Measurements from ENCODE around the gene HERPUD1. TPM values are rescaled to one million over a fixed set of nuclear protein-coding genes. Genes with fewer than 3 reads are reported as not detected.

HERPUD1 gene
- total and polyA plus RNA-seq, 2 of the 13 experiments (the other 11 are each of a cell fraction or from before 2014, with no cell fraction given) = 96.2 to 323 TPM

DNA sequence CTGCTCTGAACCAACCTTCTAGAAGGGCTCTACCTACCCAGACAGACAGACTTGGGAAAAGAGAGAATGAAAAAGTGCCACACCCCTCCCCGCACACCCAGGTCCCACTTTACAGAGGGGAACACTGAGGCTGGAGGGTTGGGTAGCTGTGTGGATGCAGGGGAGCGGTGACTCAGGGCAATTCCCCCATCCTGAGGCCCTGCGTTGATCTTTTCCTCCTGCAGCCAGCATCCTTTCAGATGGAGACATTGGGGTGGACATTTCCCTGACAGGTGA lies 39.8 kb downstream of the HERPUD1 start:
- H4K20me1 ChIP-seq (ENCODE audit: insufficient read depth, low read length) = no peaks in the 10 kb centered on the region
- ChIA-PET POLR2A (interaction anchor here (1.4 to 2.3 kb wide), 3 partner anchors 11 to 40 kb away, joined by 3 to 8 read pairs (median 4); partner anchors contain the start of gene HERPUD1), CTCF (ENCODE audit: low intra/inter-chr PET ratio, low total read pairs) (no interaction called here)
- H3K27me3 ChIP-seq (ENCODE audit: control insufficient read depth in 1 of 2, insufficient read depth in 2 of 2, low read length in 2 of 2) = peaks cover 0 to 16% of the 10 kb centered on the region in 2 experiments; a peak in 1 of 5 replicates
- no peak overlapping the region for H3K9ac ChIP-seq (ENCODE audit: insufficient read depth, low read depth, low read length)
- H3K27ac ChIP-seq (ENCODE audit: extremely low read length, insufficient read depth, low read length) = no peak overlapping the region
- in situ Hi-C loops (cut with HindIII; ENCODE audit: extremely low pct_ligation_motif_present, low pct_unique_long_range_greater_than_20kb) = no loop called here
- no peak for FAIRE-seq
- no peak for DNase-seq (ENCODE audit: low spot score)
- H2AFZ ChIP-seq (ENCODE audit: low read length) = no peak overlapping the region
- H3K79me2 ChIP-seq (ENCODE audit: insufficient read depth, low read length) = no peaks in the 10 kb centered on the region
- no peaks in the 10 kb centered on the region for H3K36me3 ChIP-seq (replicated peaks in 1 of 2; ENCODE audit: control insufficient read depth in 1 of 2, insufficient read depth in 2 of 2, low read length in 2 of 2)
- intact Hi-C loops (cut with micrococcal nuclease; ENCODE audit: unreplicated experiment) = no loop called here
- BruUV-seq (replicated peaks) = no TSS peak
- H3K4me2 ChIP-seq (ENCODE audit: low read depth, low read length) = no peak overlapping the region
- H3K4me1 ChIP-seq (ENCODE audit: insufficient read depth, low read length) = peaks cover 53% of the 10 kb centered on the region
- WGBS (ENCODE audit: low lambda C conversion rate) = 75% methylated on average over 3 of the region's 3 CpGs
- H3K4me3 ChIP-seq (replicated peaks in 1 of 3; ENCODE audit: insufficient read depth in 1 of 3, low read depth in 2 of 3, low read length in 3 of 3) = no peak overlapping the region
- ATAC-seq = no peak
- no peaks in the 10 kb centered on the region for H3K9me3 ChIP-seq (ENCODE audit: low read length)
- TF ChIP-seq, protein P1, sequence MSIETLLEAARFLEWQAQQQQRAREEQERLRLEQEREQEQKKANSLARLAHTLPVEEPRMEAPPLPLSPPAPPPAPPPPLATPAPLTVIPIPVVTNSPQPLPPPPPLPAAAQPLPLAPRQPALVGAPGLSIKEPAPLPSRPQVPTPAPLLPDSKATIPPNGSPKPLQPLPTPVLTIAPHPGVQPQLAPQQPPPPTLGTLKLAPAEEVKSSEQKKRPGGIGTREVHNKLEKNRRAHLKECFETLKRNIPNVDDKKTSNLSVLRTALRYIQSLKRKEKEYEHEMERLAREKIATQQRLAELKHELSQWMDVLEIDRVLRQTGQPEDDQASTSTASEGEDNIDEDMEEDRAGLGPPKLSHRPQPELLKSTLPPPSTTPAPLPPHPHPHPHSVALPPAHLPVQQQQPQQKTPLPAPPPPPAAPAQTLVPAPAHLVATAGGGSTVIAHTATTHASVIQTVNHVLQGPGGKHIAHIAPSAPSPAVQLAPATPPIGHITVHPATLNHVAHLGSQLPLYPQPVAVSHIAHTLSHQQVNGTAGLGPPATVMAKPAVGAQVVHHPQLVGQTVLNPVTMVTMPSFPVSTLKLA (IDR thresholded peaks at IDR 0.05) = no peak
- TF ChIP-seq, protein P2, sequence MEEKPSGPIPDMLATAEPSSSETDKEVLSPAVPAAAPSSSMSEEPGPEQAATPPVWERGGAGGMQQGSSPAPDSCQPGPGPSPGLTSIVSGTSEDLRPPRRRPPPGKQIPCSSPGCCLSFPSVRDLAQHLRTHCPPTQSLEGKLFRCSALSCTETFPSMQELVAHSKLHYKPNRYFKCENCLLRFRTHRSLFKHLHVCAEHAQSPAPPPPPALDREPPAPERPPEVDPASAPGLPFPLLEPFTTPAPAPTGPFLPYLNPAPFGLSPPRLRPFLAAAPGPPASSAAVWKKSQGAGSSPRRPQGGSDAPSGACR (CRISPR knock-in tag; IDR thresholded peaks at IDR 0.05) = no peak
- no peak for TF ChIP-seq ZNF614 (CRISPR knock-in tag; IDR thresholded peaks at IDR 0.05; ENCODE audit: borderline replicate concordance)
- no peak for TF ChIP-seq ZNF850 (CRISPR knock-in tag; conservative IDR thresholded peaks at IDR 0.05)
- TF ChIP-seq ZNF558 (CRISPR knock-in tag; IDR thresholded peaks at IDR 0.05; ENCODE audit: borderline replicate concordance) = no peak
- TF ChIP-seq ZNF749 (CRISPR knock-in tag; IDR thresholded peaks at IDR 0.05; ENCODE audit: borderline replicate concordance) = no peak
- no peak for TF ChIP-seq TAF15 (IDR thresholded peaks at IDR 0.05; ENCODE audit: low read depth, low read length, poor library complexity, severe bottlenecking)
- no peak for TF ChIP-seq HNRNPLL (IDR thresholded peaks at IDR 0.05; ENCODE audit: low read depth, low read length, poor library complexity, severe bottlenecking)
- TF ChIP-seq ZNF513 (CRISPR knock-in tag; conservative IDR thresholded peaks at IDR 0.05) = no peak
- no peak for TF ChIP-seq ZNF225 (CRISPR knock-in tag; IDR thresholded peaks at IDR 0.05)
- TF ChIP-seq ZMYM3 (CRISPR knock-in tag; IDR thresholded peaks at IDR 0.05) = peak; percentile 54; the same call in 1 of the 2 replicates
- no peak for TF ChIP-seq ERF (CRISPR knock-in tag; IDR thresholded peaks at IDR 0.05)
- TF ChIP-seq ZNF879 (CRISPR knock-in tag; IDR thresholded peaks at IDR 0.05) = no peak
- no peak for TF ChIP-seq ZSCAN30 (CRISPR knock-in tag; IDR thresholded peaks at IDR 0.05)
- no peak for TF ChIP-seq MED1 (CRISPR knock-in tag; IDR thresholded peaks at IDR 0.05)
- 0 out of 2 replicates have a peak, but pooled peaks have one; percentile 52 for TF ChIP-seq ZNF572 (CRISPR knock-in tag; IDR thresholded peaks at IDR 0.05)
- peak; percentile 85 for TF ChIP-seq ZNF629 (CRISPR knock-in tag; conservative IDR thresholded peaks at IDR 0.05)
- no peak for TF ChIP-seq CBX5 (CRISPR knock-in tag; IDR thresholded peaks at IDR 0.05; ENCODE audit: borderline replicate concordance)
- no peak for TF ChIP-seq CTCF (CRISPR knock-in tag; IDR thresholded peaks at IDR 0.05)
- TF ChIP-seq SSRP1 (CRISPR knock-in tag; IDR thresholded peaks at IDR 0.05) = no peak
